Brain microvascular endothelial cell (primary cell): ENCODE measurements around the gene NPNT.

Experiments
- DNase-seq: peaks from one replicate; pipeline ENCODE4 v3.0.0-alpha.2; 2020
- H3K27ac ChIP-seq: fragments of 250-450 bp; sonication (Bioruptor Pico); 2 replicates; pipeline ENCODE4 v1.5.1; 2020; ENCODE audit warnings: mild to moderate bottlenecking, moderate library complexity
- H3K27me3 ChIP-seq: fragments of 250-450 bp; sonication (Bioruptor Pico); replicated peaks from 2 replicates; pipeline ENCODE4 v1.5.1; 2020; ENCODE audit warnings: mild to moderate bottlenecking
- H3K36me3 ChIP-seq: fragments of 250-450 bp; sonication (Bioruptor Pico); replicated peaks from 2 replicates; pipeline ENCODE4 v1.5.1; 2020; ENCODE audit warnings: mild to moderate bottlenecking
- H3K4me3 ChIP-seq: 2 replicates; pipeline ENCODE4 v1.5.1; 2011; ENCODE audit warnings: low read depth, mild to moderate bottlenecking, control low read depth, low read length, moderate library complexity
- in situ Hi-C: cut with HindIII; loops from 2 replicates; pipeline ENCODE4 v1.10.0; 2017; ENCODE audit warnings: low sequenced_read_pairs, low pct_ligation_motif_present
- TF ChIP-seq, protein P1 (sequence below): IDR thresholded peaks from 2 replicates; pipeline ENCODE4 v1.5.1; 2011; ENCODE audit warnings: low read depth, mild to moderate bottlenecking, moderate library complexity, low read length, control low read depth, inconsistent platforms; ENCODE audit errors: missing control alignments

NPNT gene

DNA sequence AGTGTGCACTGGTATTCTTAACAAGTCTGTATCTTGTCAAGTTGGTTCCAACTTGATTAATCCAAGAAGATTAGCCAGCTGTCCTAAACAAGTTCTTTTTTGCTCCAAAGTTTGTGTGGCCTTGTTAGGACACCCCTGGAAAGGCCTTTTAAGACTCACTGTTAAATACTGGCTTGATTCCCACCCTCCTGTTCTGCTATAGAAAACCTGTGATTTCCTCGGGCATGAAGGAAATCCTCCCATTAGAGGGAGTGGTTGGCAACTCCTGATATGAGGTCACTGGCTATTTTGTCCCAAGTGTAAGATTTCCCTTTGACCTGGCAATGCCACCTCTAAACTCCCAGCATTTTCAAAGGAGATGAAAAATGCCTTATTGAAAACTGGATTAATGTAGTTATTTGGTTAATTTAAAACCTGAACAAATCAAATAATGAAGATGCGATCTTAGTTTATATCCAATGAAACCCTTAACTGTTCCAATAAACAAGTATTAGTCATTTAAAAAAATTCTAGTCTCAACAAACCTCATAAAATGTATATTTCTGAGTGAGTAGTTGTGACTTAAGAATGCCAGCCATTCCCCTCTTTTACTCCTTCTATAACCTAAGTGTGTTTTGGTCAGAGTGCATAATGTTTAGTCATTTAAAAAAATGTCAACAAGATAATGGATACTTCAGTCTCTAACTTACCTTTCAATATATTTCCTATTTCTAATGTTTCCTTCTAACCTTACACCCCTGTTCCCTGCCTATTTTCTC, 94.4 kb downstream of the NPNT start:
- Histone ChIP-seq H3K4me3 (no peak overlapping the region), H3K27me3 (no peaks in the 10 kb centered on the region), H3K27ac (no peak overlapping the region), H3K36me3 (no peaks in the 10 kb centered on the region)
- in situ Hi-C loops: no loop called here
- no peak for DNase-seq
- TF ChIP-seq, protein P1, sequence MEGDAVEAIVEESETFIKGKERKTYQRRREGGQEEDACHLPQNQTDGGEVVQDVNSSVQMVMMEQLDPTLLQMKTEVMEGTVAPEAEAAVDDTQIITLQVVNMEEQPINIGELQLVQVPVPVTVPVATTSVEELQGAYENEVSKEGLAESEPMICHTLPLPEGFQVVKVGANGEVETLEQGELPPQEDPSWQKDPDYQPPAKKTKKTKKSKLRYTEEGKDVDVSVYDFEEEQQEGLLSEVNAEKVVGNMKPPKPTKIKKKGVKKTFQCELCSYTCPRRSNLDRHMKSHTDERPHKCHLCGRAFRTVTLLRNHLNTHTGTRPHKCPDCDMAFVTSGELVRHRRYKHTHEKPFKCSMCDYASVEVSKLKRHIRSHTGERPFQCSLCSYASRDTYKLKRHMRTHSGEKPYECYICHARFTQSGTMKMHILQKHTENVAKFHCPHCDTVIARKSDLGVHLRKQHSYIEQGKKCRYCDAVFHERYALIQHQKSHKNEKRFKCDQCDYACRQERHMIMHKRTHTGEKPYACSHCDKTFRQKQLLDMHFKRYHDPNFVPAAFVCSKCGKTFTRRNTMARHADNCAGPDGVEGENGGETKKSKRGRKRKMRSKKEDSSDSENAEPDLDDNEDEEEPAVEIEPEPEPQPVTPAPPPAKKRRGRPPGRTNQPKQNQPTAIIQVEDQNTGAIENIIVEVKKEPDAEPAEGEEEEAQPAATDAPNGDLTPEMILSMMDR: no peak

DNA sequence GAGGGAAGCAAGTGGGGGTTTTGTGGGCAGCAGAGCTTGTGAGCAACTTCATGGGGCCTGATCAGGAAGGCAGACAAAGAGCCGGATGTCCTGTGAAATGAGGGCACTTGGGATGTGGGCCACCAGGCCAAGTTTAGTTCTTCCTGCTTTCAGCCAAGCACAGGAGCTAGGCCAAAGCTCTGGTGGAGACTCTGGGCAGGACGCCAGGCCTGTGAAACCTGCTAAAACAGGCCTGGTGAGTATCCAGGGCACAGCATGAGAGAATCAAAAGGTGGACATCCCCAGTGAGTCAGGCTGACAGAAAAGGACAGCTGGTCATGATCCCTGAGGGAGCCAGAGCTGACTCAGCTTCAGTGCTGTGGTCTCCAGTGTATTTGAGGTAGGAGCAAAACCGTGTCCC, 95.7 kb downstream of the NPNT start:
- in situ Hi-C loops: no loop called here
- Histone ChIP-seq H3K4me3 (no peak overlapping the region), H3K36me3 (no peaks in the 10 kb centered on the region), H3K27ac (no peak overlapping the region), H3K27me3 (no peaks in the 10 kb centered on the region)
- TF ChIP-seq, protein P1: no peak
- peak; percentile 65 for DNase-seq

DNA sequence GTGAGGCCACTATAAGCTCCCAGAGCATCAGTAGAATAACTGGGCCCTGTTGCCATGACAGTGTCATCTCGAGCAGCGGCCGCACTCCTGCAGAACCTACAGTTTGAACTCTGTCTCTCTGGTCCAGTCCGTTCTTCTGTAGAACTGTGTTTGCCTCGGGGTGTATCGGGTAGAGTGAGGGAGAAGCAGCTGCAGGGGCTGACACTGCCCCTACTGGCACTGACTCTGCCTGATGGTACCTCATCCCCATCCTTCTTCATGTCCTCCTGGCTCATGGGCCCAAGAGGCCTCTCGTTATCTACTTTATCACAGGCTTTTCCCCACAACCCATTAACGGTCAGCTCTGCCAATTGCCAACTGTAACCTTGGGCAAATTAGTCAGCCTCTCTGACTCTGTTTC, 96.5 kb downstream of the NPNT start:
- TF ChIP-seq, protein P1: peak; percentile 5
- Histone ChIP-seq H3K36me3 (no peaks in the 10 kb centered on the region), H3K4me3 (no peak overlapping the region), H3K27ac (no peak overlapping the region), H3K27me3 (no peaks in the 10 kb centered on the region)
- no peak for DNase-seq
- in situ Hi-C loops: no loop called here

DNA sequence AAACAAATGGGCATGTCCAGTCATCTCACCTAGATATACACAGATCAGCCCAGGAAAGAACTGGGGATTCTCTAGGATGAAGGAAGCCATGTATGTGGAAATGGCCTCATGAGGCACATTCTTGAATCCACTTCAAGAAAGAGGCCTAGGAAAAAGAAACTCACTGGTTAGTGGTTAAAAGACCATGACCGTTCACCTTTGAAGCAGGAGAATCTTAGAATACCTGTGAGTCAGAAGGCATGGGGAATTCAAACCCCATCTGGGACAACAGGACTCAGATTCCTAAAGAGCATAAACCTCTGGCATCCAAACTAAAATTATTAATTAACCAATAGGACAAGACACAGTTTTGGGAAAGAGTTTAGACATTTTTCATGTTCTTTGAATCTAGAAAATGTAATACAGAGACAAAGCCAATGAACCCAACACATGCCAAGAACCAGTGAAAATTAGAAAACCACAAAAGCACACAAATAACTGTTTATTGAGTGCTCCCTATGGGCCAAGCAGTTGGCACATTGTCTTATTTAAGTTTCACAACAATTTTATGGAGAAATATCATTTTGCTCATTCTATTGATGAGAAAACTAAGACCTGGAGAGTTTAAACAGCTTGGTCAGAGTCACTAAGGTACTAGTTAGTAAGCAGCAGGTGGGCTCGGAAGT, 97.5 kb downstream of the NPNT start:
- no peaks in the 10 kb centered on the region for H3K36me3 ChIP-seq
- no peaks in the 10 kb centered on the region for H3K27me3 ChIP-seq
- H3K4me3 ChIP-seq: no peak overlapping the region
- TF ChIP-seq, protein P1: no peak
- no peak overlapping the region for H3K27ac ChIP-seq
- DNase-seq: no peak
- in situ Hi-C loops: no loop called here

GRCh38 chr4:105994061-105994460, 98.8 kb downstream of the NPNT start:
- Histone ChIP-seq H3K4me3 (no peak overlapping the region), H3K36me3 (no peaks in the 10 kb centered on the region), H3K27me3 (no peaks in the 10 kb centered on the region), H3K27ac (no peak overlapping the region)
- no peak for DNase-seq
- TF ChIP-seq, protein P1: no peak
- in situ Hi-C loops: no loop called here
